Medulla oblongata (tissue), 1 donor: ENCODE results near the gene TRPM5.

Experiments used
- DNase-seq: peaks from one replicate; pipeline ENCODE4 v3.0.0-alpha.2; 2015; ENCODE audit errors: extremely low spot score

The TRPM5 gene

GRCh38 chr11:2471048-2471803 lies 26.9 kb upstream of the TRPM5 start:
- no peak for DNase-seq

GRCh38 chr11:2470495-2470894 lies 26.2 kb upstream of the TRPM5 start:
- no peak for DNase-seq

GRCh38 chr11:2468363-2469235 lies 24.3 kb upstream of the TRPM5 start:
- DNase-seq: no peak

- DNase-seq: no peak
These were observed 23.4 kb upstream of the TRPM5 start for GRCh38 chr11:2467695-2468055.

- DNase-seq: peak; percentile 40
These were observed 22.8 kb upstream of the TRPM5 start for GRCh38 chr11:2466869-2467694.

GRCh38 chr11:2466069-2466801 lies 21.9 kb upstream of the TRPM5 start:
- no peak for DNase-seq

GRCh38 chr11:2465202-2466068 lies 21.1 kb upstream of the TRPM5 start:
- DNase-seq: no peak

GRCh38 chr11:2464451-2465165 lies 20.3 kb upstream of the TRPM5 start:
- DNase-seq: no peak

GRCh38 chr11:2463766-2464277 lies 19.5 kb upstream of the TRPM5 start:
- no peak for DNase-seq

- no peak for DNase-seq
These were observed 18.9 kb upstream of the TRPM5 start for GRCh38 chr11:2462986-2463765.

- no peak for DNase-seq
These were observed 18.2 kb upstream of the TRPM5 start for GRCh38 chr11:2462543-2462985.

GRCh38 chr11:2461956-2462542 lies 17.7 kb upstream of the TRPM5 start:
- no peak for DNase-seq

- DNase-seq: no peak
These were observed 17.1 kb upstream of the TRPM5 start for GRCh38 chr11:2461253-2461955.

GRCh38 chr11:2460540-2461252 lies 16.4 kb upstream of the TRPM5 start:
- DNase-seq: no peak

- DNase-seq: no peak
These were observed 15.7 kb upstream of the TRPM5 start for GRCh38 chr11:2459796-2460531.

- DNase-seq: no peak
These were observed 14.9 kb upstream of the TRPM5 start for GRCh38 chr11:2459016-2459725.
